Colon (tissue), 2 donors: Measurements from ENCODE around the gene ANGPTL2.

Experiments used
- FAIRE-seq: peaks from 2 replicates; lab custom pipeline; 2012; peaks lifted over from hg19 to GRCh38; lab: Jason Lieb, UNC
- donor health status: control.
- donor health status: control.

ANGPTL2 gene

DNA sequence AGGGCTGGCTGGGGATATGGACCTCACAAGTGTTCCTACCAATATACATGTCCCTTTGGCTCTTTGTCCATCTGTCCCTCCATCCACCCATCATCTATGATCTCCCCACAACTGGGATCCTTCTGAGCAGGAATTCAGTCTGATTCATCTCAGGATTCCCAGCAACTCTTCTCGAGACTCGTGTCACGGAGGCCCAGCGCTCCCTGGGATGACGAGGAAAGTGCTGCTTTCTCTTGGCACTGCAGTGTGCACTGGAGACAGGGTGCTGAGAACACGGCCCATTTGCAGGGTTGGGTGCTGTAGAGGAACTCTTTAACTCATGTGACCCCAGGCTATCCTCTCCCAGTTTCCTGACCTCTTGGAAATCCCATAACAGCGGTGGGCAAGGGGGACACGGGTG is 72.9 kb downstream of the ANGPTL2 start:
- FAIRE-seq = no peak

DNA sequence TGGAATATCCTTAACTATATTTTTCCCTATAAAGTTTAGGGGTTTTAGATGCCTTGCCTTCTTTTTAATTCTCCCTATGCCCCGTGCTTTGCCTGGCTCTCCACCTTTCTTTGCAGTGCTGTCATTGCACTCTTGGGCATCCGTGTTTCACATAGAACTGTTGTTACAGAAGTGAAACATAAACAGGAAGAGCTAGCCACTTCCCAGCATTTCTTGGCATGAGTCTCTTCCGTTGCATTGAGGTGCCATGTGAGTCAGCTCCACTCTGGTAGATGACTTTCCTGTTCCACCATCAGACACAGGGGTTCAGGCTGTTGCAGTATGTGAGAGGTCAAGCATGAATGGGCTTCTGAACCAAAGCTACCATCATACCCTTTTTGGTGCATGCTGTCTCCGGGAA is 73.4 kb downstream of the ANGPTL2 start:
- FAIRE-seq = no peak

- no peak for FAIRE-seq
Measured at GRCh38 chr9:127047971-127048370, 74.5 kb downstream of the ANGPTL2 start.

DNA sequence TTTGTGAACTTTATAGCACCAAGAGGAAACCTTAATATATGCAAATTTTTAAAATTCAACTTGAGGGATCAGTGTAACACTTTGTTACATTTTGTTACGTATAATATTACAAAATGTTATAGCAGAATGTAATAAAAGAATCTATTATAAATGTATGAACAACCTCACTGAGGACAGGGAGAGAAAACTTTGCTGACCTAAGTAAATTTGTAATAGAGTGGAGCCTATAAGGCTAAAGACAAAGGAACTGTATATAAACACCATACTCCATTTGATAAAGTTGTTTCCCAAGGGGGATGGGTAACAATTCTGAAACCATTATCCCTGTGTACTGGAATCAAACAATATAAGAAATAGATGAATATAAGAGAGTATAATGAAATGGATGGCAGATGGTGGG is 77.3 kb downstream of the ANGPTL2 start:
- FAIRE-seq = no peak

DNA sequence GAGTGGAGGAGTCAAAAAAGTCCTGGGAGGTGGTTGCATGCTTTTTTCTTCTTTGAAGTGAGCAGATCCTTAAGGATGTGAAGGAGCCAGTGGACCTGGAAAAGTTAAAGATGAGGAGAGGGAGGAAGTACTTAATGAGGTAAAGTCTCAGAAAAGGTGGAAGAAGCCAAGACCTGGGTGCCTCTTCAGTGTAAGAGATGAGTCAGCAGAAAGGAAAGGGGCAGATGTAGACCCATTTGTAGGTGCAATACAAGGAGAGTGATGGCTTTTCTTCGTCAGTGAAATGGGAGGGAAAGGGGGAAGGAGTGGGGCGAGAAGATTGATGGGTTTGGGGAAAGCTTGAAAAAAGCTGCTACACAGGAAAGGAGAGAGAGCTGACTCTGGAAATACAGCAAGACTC is 82.9 kb downstream of the ANGPTL2 start:
- no peak for FAIRE-seq

DNA sequence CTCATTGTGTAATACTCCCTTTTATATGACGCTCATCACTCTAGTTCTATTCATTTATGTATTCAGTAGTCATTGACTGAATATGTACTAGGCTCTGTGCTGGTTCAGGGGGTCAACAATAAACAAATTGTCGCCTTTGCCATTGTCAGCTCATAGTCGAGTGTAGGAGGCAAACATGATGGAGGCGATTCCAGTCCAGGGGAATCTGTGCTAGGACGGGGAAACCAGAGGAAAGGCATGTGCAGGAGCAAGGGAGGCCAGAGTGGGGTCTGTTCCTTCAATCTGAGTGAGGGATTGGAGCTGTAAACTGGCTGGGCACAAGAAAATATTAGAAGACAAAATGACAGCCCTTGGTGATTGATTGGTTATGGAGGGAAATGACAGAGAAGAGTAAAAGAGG is 83.9 kb downstream of the ANGPTL2 start:
- no peak for FAIRE-seq
